GM23338 (cell line): ENCODE measurements around the gene ABCC12.
"Not testable (repeated sequence)": the region's sequence is repeated elsewhere in the genome, so short reads cannot be mapped to it uniquely, and the experiment has no call there.

Experiments used
- CREB1 ChIP-seq: fragments of 250-450 bp; sonication (Bioruptor Pico); IDR thresholded peaks from 2 replicates; pipeline ENCODE4 v1.5.0; 2020; ENCODE audit warnings: low read depth, mild to moderate bottlenecking, moderate library complexity
- EZH2 ChIP-seq: fragments of 200-600 bp; sonication (generic); IDR thresholded peaks from one replicate; pipeline ENCODE4 v1.8.0; 2017; ENCODE audit warnings: antibody characterized with exemption, mild to moderate bottlenecking, low read depth; ENCODE audit not compliant: unreplicated experiment
- EZH2phosphoT487 ChIP-seq: fragments of 200-600 bp; sonication (generic); IDR thresholded peaks from one replicate; pipeline ENCODE4 v1.8.1; 2018; ENCODE audit warnings: antibody characterized with exemption; ENCODE audit not compliant: unreplicated experiment
- POLR2AphosphoS5 ChIP-seq: IDR thresholded peaks from 2 replicates; pipeline ENCODE4 v1.6.1; 2016; ENCODE audit warnings: antibody characterized with exemption, low read depth
- TF ChIP-seq, protein P1 (sequence below), 2 experiments: fragments of 200-600 bp in 1 of 2; sonication (generic) in 1 of 2; conservative IDR thresholded peaks; 2 replicates each; pipeline versions ENCODE4 v1.5.1 to v1.6.1; 2016 to 2017; ENCODE audit warnings: antibody characterized with exemption in 2 of 2, low read depth in 2 of 2, mild to moderate bottlenecking in 2 of 2, moderate library complexity in 1 of 2

GRCh38 chr16:48181746-48182520, 26.1 kb upstream of the ABCC12 start:
- TF ChIP-seq, protein P1, sequence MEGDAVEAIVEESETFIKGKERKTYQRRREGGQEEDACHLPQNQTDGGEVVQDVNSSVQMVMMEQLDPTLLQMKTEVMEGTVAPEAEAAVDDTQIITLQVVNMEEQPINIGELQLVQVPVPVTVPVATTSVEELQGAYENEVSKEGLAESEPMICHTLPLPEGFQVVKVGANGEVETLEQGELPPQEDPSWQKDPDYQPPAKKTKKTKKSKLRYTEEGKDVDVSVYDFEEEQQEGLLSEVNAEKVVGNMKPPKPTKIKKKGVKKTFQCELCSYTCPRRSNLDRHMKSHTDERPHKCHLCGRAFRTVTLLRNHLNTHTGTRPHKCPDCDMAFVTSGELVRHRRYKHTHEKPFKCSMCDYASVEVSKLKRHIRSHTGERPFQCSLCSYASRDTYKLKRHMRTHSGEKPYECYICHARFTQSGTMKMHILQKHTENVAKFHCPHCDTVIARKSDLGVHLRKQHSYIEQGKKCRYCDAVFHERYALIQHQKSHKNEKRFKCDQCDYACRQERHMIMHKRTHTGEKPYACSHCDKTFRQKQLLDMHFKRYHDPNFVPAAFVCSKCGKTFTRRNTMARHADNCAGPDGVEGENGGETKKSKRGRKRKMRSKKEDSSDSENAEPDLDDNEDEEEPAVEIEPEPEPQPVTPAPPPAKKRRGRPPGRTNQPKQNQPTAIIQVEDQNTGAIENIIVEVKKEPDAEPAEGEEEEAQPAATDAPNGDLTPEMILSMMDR (conservative IDR thresholded peaks at IDR 0.05; ENCODE audit: low read depth in 2 of 2) = not testable (repeated sequence)
- TF ChIP-seq EZH2phosphoT487; EZH2; CREB1 (CRISPR knock-in tag); POLR2AphosphoS5: not testable (repeated sequence)
